Transverse colon (tissue), 4 donors: ENCODE data around the gene TAT. TPM values are rescaled to one million over a fixed set of nuclear protein-coding genes. Genes with fewer than 3 reads are reported as not detected.

Experiments used
- DNase-seq: peaks from one replicate; pipeline ENCODE4 v3.0.0-alpha.2; 2019
- H3K27ac ChIP-seq, 4 donors: fragments of 200-600 bp; sonication (generic); 2 replicates each; pipeline ENCODE4 v1.5.1; 2016 to 2018; ENCODE audit warnings: inconsistent platforms in 4 of 4
- H3K27me3 ChIP-seq: fragments of 200-600 bp; sonication (generic); 2 replicates; pipeline ENCODE4 v1.5.1; 2017; ENCODE audit warnings: inconsistent platforms
- H3K36me3 ChIP-seq, 4 donors: fragments of 200-600 bp; sonication (generic); 2 replicates each; pipeline ENCODE4 v1.5.1; 2017 to 2019; ENCODE audit warnings: inconsistent platforms in 4 of 4
- H3K4me1 ChIP-seq, 4 donors: fragments of 200-600 bp; sonication (generic); 2 replicates each; pipeline ENCODE4 v1.5.1; 2017 to 2020; ENCODE audit warnings: inconsistent platforms in 4 of 4
- H3K4me3 ChIP-seq, 4 donors: fragments of 200-600 bp; sonication (generic); 1 replicate in 1 of 4; 2 replicates in 3 of 4; pipeline versions ENCODE4 v1.5.1 to v1.6.1; 2017 to 2019; ENCODE audit warnings: inconsistent platforms in 4 of 4
- H3K9me3 ChIP-seq, 2 donors: fragments of 200-600 bp; sonication (generic); 2 replicates each; pipeline ENCODE4 v1.5.1; 2017 to 2019; ENCODE audit warnings: inconsistent platforms in 2 of 2
- CTCF ChIP-seq, 5 experiments: fragments of 200-600 bp in 3 of 5; fragments of 450-650 bp in 2 of 5; sonication (generic) in 3 of 5; IDR thresholded peaks; 1 replicate in 2 of 5; 2 replicates in 3 of 5; pipeline ENCODE4 v1.5.1; 2016 to 2017; ENCODE audit warnings: antibody characterized with exemption in 5 of 5, inconsistent platforms in 3 of 5, mild to moderate bottlenecking in 2 of 5, moderate library complexity in 1 of 5
- EP300 ChIP-seq: sonication (generic); formaldehyde crosslinking; IDR thresholded peaks from one replicate; pipeline ENCODE4 v1.6.1; 2017; ENCODE audit warnings: antibody characterized with exemption, low read depth
- POLR2A ChIP-seq: fragments of 450-650 bp; IDR thresholded peaks from one replicate; pipeline ENCODE4 v1.6.1; 2016; ENCODE audit warnings: antibody characterized with exemption, mild to moderate bottlenecking, moderate library complexity
- POLR2AphosphoS5 ChIP-seq, 3 donors: sonication (generic); formaldehyde crosslinking; IDR thresholded peaks; one replicate each; pipeline ENCODE4 v1.6.1; 2016; ENCODE audit warnings: antibody characterized with exemption in 3 of 3
- WGBS, 2 donors: methylation state at CpG; one replicate each; pipeline ENCODE4 v1.1.5; 2018; ENCODE audit warnings: low coverage in 1 of 2; 5-methylcytosine and 5-hydroxymethylcytosine counted together
- in situ Hi-C, 4 donors: fragments of 200-750 bp; cut with MboI; loops; one replicate each; pipeline versions ENCODE4 v1.15.0 to v1.15.1; 2017; ENCODE audit warnings: low sequenced_read_pairs in 3 of 4, low pct_ligation_motif_present in 1 of 4, low pct_unique_long_range_greater_than_20kb in 1 of 4
- intact Hi-C: fragments of 100-400 bp; cut with DNase I; formaldehyde crosslinking; loops from one replicate; pipeline ENCODE4 v1.15.1; 2023; ENCODE audit warnings: low total_unique reads
- total RNA-seq, 4 donors: library from RNA; depleted of rRNA; stranded (reverse); fragments of >200 nt; gene quantifications; one replicate each; pipeline ENCODE4 v1.1.0, GENCODE V29; 2016

Gene TAT
- total RNA-seq, 4 donors from 2014 or later = 0.37 to 3.4 (median 0.79) TPM; not detected in 1

GRCh38 chr16:71528257-71528656 lies 48.6 kb downstream of the TAT start:
- intact Hi-C loops = no loop called here
- no peak for TF ChIP-seq POLR2AphosphoS5 (IDR thresholded peaks at IDR 0.05)
- no peak for TF ChIP-seq POLR2A
- TF ChIP-seq EP300 = no peak
- no peak for TF ChIP-seq CTCF (IDR thresholded peaks at IDR 0.05)
- H3K27me3 ChIP-seq = peaks cover 4% of the 10 kb centered on the region
- 83 to 100% methylated on average over 1 of the region's 1 CpG for WGBS, 2 donors
- no peaks in the 10 kb centered on the region for H3K9me3 ChIP-seq
- in situ Hi-C loops = no loop called here
- no peak for DNase-seq
- H3K27ac ChIP-seq = no peak overlapping the region
- H3K4me1 ChIP-seq = no peaks in the 10 kb centered on the region
- H3K36me3 ChIP-seq = no peaks in the 10 kb centered on the region
- no peak overlapping the region for H3K4me3 ChIP-seq

GRCh38 chr16:71526111-71526631 lies 50.7 kb downstream of the TAT start, which contains the start of gene CHST4:
Gene CHST4 (plus strand): TSS chr16:71526426. CDS start chr16:71536678, 10,252 bp downstream.
- 37 to 46% methylated on average over 5 to 9 of the region's 9 CpGs for WGBS, 2 donors
- DNase-seq = no peak
- no peaks in the 10 kb centered on the region for H3K36me3 ChIP-seq
- no peaks in the 10 kb centered on the region for H3K4me1 ChIP-seq
- in situ Hi-C loops = no loop called here
- intact Hi-C loops = no loop called here
- H3K9me3 ChIP-seq = no peaks in the 10 kb centered on the region
- H3K27ac ChIP-seq = no peak within 1 kb of the TSS
- TF ChIP-seq CTCF (IDR thresholded peaks at IDR 0.05) (no peak), EP300 (no peak), POLR2AphosphoS5 (IDR thresholded peaks at IDR 0.05) (no peak)
- no peak within 1 kb of the TSS for H3K4me3 ChIP-seq
- peaks cover 4% of the 10 kb centered on the region for H3K27me3 ChIP-seq

GRCh38 chr16:71524566-71525553 lies 52.0 kb downstream of the TAT start:
- no peak overlapping the region for H3K4me3 ChIP-seq
- H3K4me1 ChIP-seq = no peaks in the 10 kb centered on the region
- DNase-seq = no peak
- H3K36me3 ChIP-seq = no peaks in the 10 kb centered on the region
- in situ Hi-C loops = no loop called here
- no peak overlapping the region for H3K27ac ChIP-seq
- WGBS, 2 donors = 77 to 78% methylated on average over 12 to 16 of the region's 16 CpGs
- TF ChIP-seq EP300 (no peak), POLR2AphosphoS5 (IDR thresholded peaks at IDR 0.05) (no peak), CTCF (IDR thresholded peaks at IDR 0.05) (no peak), POLR2A (no peak)
- no peaks in the 10 kb centered on the region for H3K9me3 ChIP-seq
- intact Hi-C loops = no loop called here
- H3K27me3 ChIP-seq = peaks cover 4% of the 10 kb centered on the region

GRCh38 chr16:71520550-71520949 lies 56.3 kb downstream of the TAT start:
- WGBS, 2 donors = 71 to 74% methylated on average over 3 of the region's 3 CpGs

More at GRCh38 chr16:71520550-71520949, 56.3 kb downstream of the TAT start:
- Histone ChIP-seq H3K4me3 (no peak overlapping the region), H3K36me3 (no peaks in the 10 kb centered on the region), H3K9me3 (no peaks in the 10 kb centered on the region), H3K27ac (no peak overlapping the region), H3K27me3 (no peaks in the 10 kb centered on the region), H3K4me1 (no peaks in the 10 kb centered on the region)
- intact Hi-C loops (no loop called here), in situ Hi-C loops (no loop called here)
- TF ChIP-seq POLR2A (no peak), EP300 (no peak), POLR2AphosphoS5 (IDR thresholded peaks at IDR 0.05) (no peak), CTCF (IDR thresholded peaks at IDR 0.05) (no peak)
- no peak for DNase-seq
